ENCODE results near the gene C20orf202.
"Not testable (repeated sequence)": the region's sequence is repeated elsewhere in the genome, so short reads cannot be mapped to it uniquely, and the experiment has no call there.

The C20orf202 gene

DNA sequence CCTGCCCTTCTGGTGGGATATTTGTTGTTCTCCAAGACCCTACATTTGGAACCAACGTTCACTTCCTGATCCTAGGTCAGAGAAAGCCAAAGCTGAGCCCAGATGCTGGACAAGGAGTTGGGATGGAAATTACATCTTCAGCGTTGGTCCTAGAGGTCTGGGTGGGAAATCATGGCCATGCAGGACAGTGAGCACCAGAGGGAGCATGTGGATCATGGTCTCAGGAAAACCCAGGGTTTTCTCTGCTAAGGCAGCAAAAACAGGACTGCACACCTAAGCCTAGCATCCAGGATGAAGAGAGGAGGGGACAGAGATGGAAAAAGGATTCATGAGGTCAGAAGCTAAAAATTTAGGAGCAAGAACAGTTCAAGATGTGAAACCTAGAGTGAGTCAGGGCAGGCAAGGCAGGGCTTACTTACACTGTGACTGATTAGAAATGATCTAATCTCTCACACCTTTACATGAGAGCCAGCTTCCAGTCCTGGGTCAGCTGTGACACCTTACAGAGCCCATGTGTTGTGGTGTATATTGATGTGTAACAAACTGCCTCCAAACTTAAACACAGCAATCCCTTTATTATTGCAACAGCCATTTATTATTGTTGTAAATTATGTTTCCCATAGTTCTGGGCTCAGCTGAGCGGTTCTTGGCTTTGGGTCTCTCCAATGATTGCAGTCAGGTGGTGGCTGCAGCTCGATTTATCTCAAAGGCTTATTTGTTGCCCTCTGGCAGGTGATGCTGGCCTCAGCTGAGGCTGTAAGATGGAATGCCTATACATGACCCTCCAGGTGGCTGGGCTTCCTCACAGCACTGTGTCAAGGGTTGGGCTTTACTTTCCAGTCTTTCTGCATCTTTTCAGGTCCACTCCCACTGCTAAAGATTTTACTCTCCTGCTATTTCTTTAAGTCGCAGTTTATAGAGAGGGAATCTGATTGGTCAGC lies 6.5 kb downstream of the C20orf202 start:
- no peak for DNase-seq

DNA sequence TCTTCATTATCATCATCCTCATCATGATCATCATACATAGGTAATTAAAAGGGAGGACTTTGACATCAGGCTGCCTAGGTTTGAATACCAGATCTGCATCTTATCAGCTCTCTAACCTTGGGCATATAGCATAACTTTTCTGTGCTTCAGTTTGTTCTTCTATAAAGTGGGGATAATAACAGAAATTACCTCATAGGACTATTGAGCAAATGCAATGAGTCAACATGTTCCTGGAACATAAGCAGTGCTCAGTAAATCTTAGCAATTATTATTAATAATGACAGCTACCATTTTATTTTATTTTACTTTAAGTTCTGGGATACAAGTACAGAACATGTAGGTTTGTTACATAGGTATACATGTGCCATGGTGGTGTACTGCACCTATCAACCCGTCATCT lies 7.2 kb downstream of the C20orf202 start:
- no peak for DNase-seq

DNA sequence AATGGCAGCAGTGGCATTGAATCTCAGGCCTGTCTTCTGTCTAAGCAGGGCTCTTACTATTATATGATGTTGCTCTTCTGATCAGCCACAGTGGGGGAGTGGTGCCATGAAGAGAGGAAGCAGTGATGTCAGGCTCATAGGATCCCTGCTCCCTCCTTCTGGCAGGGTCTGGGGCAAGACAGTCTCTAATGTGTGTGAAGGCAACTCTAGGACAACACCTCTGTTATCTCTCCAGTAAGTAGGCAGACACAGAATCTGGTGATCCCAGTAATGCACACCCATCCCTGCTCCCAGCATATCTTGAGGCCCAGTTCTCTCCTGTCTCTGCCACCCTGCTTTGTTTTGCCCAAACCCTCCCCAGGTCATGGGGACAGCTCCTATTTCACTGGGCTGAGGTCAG lies 8.8 kb downstream of the C20orf202 start:
- no peak for DNase-seq

DNA sequence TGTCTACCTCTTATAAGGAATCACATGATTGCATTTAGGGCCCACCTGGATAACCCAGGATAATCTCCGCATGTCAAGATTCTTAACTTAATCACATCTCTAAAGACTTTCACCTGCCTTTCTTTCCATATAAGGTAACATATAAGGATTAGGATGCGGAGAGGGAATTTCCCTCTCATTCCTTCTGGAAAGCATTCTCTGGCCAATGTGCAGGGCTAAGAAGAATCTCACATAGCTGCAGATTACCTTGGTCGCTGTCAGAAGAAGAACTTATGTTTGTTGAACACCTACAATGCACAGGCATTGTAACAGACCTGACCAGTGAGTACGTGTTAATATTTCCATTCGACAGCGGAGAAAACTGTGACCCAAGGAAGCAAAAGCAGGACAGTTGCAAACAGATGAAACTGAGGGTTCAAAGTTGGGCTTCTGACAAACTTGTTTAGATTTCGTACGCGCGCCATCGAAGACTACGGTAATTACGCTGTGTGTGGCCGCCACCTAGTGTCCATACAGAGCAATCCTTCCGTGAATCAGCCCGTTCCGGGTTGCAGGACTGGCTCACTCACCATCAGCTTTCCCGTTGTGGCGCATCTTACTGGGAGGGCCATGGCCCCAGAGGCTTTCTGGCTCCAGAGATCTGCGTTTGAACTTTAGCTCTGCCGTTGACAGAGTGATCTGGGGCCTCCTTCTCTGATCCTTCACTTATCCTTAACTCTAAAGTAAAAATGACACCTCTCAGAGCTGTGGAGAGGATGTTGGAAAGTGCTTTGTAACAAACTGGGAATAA lies 9.5 kb downstream of the C20orf202 start:
- DNase-seq, result no peak

DNA sequence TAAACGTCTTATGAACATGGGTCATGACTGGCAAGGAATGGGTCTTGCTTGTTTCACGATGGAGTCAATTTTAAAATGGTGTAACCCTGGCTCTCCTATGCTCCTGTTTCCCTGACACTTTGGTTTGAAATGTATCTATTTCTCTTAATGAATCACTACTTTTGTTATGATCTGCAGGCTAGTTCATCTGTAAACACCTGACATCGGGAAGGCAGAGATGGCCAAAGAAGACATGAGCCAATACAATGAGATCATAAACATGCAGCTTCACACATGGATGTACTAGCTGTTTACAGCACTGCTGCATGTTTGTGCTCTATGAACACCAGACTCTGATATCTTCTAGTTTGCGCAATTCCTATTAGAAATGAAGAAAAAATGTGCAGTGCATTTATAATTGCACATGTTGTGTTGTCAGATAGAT lies 11.6 kb downstream of the C20orf202 start:
- no peak for DNase-seq

DNA sequence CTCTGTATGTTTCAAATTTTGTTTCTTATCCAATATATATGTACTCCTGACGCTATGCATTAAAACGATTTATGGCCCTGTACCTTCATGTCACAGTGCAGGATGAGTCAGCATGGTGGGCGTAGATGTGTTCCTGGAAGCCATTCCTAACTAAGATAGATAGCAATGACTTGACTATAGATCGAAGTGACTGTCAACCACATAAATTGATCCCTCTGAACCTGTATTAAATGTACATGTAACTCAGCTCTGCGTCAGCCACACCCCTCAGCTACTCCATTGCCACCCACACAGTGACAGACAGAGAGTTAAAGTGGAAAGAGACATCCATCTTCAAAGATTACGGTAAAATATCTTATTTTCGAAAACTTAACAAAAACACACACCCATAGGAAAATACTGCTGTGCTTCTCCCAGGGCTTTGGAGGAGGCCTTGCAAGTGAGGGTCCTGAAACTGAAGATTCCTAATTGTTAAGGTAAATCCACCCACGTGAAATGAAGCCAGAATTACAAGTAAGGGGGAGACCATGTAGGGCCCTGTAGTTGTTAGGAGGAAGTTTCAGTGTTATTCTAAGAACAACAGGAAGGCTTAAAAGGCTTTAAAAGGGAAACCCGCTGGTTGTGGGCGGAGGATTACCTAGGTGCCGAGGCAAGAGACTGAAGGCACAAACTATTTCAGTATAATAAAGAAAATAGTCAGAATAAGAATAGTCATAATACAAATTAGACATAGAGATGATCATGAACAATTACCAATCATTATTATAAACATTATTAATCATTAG lies 12.3 kb downstream of the C20orf202 start:
- DNase-seq, result no peak

DNA sequence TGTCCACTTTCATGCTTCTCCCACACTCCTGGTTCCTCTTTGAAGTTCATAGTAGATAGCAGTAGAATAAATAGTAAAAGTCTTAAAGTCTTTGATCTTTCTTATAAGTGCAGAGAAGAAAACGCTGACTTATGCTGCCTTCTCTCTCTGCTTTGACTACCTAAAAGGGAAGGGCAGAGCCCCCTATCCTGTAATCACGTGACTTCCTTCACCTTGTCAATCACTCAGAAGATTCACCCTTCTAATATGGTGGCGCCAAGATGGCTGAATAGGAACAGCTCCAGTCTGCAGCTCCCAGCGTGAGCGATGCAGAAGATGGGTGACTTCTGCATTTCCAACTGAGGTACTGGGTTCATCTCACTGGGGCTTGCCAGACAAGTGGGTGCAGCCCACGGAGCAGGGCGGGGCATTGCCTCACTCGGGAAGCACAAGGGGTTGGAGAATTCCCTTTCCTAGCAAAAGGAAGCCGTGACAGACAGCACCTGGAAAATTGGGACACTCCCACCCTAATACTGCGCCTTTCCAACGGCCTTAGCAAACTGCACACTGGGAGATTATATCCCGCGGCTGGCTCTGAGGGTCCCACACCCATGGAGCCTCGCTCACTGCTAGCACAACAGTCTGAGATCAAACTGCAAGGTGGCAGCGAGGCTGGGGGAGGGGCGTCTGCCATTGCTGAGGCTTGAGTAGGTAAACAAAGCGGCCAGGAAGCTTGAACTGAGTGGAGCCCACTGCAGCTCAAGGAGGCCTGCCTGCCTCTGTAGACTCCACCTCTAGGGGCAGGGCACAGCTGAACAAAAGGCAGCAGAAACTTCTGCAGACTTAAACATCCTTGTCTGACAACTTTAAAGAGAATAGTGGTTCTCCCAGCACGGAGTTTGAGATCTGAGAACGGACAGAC lies 13.5 kb downstream of the C20orf202 start:
- DNase-seq, result not testable (repeated sequence)

DNA sequence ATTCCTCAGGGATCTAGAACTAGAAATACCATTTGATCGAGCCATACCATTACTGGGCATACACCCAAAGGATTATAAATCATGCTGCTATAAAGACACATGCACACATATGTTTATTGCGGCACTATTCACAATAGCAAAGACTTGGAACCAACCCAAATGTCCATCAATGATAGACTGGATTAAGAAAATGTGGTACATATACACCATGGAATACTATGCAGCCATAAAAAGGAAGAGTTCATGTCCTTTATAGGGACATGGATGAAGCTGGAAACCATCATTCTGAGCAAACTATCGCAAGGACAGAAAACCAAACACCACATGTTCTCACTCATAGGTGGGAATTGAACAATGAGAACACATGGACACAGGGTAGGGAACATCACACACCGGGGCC lies 19.5 kb downstream of the C20orf202 start:
- not testable (repeated sequence) for DNase-seq

DNA sequence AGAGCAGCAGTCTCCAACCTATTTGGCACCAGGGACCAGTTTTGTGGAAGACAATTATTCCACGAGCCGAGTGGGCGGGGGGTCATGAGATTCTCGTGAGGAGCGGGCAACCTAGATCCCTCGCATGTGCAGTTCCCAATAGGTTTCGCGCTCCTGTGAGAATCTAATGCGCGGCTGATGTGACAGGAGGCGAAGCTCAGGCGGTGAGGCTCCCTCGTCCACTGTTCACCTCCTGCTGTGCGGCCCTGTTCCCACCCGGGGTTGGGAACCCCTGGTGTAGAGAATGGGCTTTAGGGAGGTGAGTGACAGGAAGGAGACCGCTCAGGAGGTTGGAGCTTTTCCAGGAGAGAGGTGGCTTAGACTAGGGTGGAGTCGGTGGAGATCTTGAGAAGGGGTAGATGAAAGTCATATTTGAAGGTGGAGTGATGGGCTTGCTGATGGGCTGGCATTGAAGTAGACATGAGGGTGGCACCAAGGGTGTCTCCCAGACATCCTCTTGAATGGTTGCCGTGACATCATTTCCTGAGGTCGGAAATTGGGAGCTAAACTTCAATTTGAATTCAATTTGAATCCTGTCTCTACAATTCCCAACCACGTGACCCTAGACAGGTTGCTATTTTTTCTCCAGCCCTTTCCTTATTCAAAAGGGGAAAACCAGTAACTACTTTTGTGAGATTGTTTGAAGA lies 21.1 kb downstream of the C20orf202 start:
- no peak for DNase-seq

DNA sequence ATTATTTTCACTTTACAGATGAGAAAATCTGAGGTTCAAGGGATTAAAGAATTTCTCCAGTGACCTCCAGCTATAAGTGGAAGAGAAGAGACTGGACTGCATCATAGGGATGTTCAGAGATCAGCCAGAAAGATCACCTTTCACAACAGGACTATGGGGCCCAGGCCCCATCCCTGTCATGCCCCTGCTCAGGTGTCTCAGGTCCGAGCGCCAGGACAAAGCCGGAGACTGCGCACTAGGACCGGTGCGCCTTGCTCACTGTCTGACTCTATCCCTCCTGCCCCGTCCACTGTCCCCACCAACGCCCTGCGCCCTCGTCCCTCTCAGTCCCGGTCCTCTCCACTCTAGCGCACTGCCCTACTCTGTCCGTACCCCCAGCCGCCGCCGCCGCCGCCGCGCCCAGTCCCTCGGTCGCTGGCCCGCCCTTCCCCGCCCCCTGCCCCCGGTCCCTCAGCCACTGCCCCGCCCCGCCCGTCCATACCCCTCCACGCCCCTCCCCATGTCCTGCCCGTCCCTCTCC lies 22.1 kb downstream of the C20orf202 start:
- DNase-seq, result no peak

DNA sequence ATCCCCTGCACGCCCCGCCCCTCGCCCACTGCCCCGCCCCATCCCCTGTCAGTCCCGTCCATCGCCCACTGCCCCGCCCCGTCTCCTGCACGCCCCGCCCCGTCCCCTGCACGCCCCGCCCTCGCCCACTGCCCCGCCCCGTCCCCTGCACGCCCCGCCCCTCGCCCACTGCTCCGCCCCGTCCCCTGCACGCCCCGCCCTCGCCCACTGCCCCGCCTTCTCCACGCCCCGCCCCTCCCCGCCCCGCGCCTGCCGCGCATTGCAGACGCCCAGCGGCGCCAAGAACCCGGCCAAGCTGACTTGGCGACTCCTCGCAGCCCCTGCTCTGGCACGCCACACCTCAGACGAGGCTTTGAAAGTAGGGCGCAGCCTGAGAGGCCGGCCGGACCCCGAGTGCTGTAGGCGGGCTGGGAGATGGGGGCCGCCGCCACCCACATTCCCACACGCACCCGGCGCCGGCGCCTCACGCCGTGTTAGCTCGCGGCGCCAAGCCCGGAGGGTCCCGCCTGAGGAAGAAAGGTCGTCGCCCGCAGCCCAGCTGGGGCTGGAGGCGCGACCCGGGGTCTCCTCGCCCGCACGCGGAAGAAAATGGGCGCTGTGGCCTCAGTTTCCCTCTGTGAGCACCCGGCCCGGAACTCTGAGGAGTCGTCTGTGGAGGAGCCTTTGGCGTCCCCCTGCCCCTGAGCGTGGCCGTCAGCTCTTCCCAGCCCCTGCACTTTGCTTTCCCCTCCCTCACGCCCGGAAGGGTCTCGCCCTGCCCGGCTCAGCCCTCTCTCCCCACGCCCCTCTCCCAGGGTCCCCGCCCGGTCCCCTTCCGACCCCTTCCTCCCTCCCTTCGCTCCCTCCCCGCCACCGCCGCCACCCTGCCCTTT lies 22.8 kb downstream of the C20orf202 start, which contains the start of gene RAD21L1:
Gene RAD21L1 (plus strand): TSS at position 262 of the 872 bp plus-strand sequence. CDS start 2,410 bp downstream, outside the sequence.
- no peak for DNase-seq

DNA sequence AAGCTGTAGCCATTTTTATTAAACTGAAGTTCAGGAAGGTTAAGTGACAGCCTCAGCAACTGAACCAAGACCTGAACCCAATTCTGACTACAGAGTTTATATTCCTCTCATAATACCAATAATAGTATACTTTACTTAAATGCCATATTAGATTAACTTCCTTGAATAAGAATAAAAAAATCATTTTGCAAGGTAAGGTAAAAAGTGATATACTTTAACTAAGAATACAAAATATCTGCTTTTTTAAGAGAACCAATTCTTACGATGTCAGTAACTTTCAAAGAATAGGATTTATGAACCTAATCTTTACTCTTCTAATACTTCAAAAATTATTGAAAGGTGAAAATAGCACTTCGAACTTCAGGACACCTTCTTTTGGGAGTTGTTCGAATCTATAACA lies 26.3 kb downstream of the C20orf202 start:
- DNase-seq, result no peak

DNA sequence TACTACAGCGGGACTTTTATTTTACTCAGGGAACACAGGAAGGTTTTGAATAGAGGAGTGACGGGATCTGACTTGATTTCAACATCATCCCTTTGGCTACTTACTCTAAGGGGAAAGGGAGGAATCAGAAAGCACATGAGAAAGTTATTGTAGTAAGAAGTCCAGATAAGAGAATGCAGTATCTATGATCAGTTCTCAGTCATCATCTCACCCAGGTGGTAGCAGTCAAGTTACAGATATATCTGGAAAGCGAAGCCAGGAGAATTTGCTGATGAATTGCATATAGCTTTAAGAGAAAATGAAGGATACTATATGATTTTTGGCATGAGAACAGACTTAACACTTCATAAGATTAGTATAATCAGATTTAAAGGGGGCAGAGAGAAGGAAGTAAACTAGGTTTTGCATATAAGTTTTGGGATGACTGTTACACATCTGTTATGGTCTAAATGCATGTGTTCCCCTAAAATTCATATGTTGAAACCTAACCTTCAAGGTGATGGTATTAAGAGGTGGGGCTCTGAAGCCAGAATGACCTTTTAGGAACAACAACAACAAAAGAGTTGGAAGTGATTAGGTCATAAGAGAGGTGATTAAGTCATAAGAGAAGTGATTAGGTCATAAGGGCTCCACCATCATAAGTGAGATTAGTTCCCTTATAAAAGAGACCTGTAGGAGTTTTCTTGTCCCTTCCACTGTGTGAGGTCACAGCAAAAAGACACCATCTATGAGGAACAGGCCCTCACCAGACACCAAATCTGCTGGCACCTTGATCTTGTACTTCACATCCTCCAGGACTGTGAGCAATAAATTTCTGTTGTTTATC lies 29.2 kb downstream of the C20orf202 start:
- no peak for DNase-seq

DNA sequence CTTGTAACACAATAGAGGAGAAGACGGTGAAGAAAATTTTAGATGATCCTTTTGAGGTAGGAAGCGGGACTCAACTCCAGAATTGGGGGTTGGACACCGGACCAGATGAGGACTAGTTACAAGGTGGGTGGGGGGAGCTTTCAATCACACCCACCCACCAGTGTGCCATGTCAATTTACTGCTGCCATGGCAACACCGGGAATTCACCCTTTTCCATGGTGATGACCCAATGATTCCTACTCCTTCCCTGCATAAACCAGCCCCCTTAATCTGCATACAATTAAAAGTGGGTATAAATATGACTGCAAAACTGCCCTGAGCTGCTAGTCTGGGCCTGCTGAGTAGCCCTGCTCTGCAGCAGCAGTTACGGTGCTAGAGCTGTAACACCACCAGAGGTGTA lies 37.3 kb downstream of the C20orf202 start:
- no peak for DNase-seq

DNA sequence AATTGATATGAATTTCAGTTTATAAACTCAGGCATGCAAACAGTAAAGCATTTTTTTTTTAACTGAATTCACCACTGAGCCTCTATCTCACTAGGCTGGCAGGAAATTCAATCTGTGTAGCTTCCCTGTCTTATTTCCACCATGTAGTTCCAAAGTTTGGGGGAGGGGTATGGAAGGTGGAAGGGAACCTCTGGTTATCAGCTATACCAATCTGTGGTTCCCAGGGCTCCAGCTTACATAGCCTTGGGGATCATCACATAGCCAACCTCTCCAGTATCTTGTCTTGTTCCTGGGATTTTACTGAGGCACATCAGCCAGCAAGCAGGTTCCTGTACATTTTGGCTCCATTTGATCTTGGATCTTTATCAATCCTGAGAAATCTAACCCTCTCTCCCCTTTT lies 38.2 kb downstream of the C20orf202 start:
- DNase-seq, result no peak

DNA sequence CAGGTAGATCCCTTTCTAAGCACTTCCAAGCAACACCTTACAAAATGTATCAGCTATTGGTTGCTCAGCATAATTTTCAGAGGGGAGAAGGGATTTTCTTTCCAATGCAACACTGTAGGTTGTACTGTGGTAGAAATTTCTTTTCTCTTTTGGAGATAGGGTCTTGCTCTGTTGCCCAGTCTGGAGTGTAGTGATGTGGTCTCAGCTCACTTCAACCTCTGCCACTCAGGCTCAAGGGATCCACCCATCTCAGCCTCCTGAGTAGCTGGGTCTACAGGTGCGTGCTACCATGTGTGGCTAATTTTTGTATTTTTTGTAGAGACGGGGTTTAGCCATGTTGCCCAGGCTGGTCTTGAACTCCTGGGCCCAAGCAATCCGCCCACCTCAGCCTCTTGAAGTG lies 38.8 kb downstream of the C20orf202 start:
- DNase-seq, result no peak

DNA sequence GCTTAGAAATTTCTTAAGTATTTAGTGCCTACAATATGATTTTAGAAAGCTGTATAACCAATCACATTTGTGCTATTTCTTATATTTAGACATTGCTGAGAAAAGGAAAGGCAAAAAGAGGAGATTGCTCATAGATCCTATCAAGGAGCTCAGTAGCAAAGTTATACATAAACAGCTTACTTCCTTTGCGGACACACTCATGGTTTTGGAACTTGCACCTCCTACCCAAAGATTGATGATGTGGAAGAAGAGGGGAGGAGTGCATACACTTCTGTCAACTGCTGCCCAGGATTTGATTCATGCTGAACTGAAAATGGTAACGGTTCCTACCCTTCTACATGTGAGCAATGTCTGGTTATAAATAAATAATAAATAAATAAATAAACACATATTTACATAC lies 39.3 kb downstream of the C20orf202 start:
- no peak for DNase-seq

DNA sequence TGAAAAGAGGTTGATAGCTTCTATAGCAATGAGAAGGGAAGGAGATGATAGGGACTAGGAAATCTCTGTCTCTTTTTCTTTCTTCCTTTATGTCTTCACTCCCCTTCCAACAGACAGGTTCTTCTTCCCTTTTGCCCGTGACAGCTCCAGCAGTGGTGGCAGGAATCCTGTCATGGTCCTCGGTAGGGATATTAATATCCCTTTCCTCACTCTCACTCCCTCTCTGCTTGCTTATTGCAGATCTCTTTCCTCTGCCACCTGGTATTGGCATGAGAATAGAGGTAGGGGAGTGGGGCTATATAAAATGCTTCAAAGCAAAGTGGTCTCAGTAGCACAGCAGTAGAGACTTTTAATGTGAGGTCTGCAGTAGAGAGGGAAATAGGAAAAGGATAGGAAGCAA lies 42.3 kb downstream of the C20orf202 start:
- no peak for DNase-seq

DNA sequence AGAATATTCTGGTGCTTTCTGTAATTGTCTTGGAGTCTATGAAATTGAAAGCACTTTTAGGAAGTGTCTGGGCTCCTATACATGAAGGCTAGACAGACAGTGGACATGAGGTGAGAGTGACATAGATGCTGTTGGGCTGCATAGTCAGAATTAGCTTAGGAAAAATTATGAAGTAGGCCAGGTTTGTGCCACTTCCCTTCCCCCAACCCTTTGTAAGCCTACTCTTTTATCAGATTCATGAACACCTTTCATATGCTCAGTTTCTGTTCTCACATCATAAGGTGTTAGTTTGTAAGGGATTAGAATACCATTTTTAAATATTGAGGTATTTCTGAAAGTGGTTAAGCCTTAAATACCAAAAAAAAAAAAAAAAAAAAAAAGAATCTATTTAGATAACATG lies 44.4 kb downstream of the C20orf202 start:
- no peak for DNase-seq
